Measurements from ENCODE around the gene OR4E1. TPM values are rescaled to one million over a fixed set of nuclear protein-coding genes. Genes with fewer than 3 reads are reported as not detected.
"Not testable (repeated sequence)": the region's sequence is repeated elsewhere in the genome, so short reads cannot be mapped to it uniquely, and the experiment has no call there.

OR4E1 gene, protein sequence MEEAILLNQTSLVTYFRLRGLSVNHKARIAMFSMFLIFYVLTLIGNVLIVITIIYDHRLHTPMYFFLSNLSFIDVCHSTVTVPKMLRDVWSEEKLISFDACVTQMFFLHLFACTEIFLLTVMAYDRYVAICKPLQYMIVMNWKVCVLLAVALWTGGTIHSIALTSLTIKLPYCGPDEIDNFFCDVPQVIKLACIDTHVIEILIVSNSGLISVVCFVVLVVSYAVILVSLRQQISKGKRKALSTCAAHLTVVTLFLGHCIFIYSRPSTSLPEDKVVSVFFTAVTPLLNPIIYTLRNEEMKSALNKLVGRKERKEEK
- polyA plus RNA-seq (2012; ENCODE audit: missing spikeins), result not detected

DNA sequence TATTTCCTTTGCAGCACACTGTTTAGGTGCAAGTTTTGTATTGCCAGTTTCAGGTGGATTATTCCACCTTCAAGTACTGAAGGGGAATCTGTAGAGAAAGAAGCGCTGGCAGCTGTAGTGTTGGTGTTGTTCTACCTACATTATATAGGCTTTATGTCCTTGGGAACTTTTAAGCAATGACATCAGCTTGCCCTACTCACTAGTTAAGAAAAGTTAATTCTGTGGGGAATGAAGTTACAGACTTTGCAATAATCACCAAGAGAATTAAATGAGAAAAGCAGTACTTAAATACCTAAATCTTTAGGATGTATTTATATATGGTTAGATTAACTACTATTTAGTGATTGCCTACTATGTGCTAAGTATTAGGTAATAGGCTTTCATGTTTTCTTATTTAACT lies at the start of gene OR4E1:
OR4E1 (minus strand) TSS at position 101 of the 400 bp plus-strand sequence. CDS start 2,883 bp downstream, outside the sequence.
- DNase-seq (ENCODE audit: insufficient read length) (no peak), FAIRE-seq (no peak)
- no peak for TF ChIP-seq POLR2A (IDR thresholded peaks at IDR 0.05; ENCODE audit: low read depth, low read length)

DNA sequence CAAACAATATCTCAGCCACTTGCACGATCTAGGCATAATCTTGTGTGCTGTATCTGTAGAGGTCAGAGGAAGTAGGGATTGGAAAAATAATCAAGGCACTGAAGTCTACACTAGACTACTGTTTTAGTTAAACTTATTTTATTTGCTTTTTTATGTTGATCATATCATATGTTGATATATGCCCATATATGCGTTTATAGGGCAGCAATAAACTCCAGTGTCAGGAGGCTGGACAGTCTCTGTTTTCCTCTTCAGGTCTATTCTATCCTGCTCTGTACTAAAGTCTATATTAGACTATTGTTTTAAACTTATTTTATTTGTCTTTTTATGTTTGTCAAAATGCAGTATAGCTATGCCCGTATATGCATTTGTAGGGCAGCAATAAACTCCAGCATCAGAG lies 47.9 kb upstream of the OR4E1 start:
- DNase-seq (ENCODE audit: insufficient read length), result no peak
- no peak for FAIRE-seq
- TF ChIP-seq TAF1 (IDR thresholded peaks at IDR 0.05; ENCODE audit: borderline replicate concordance, low read depth, low read length) (no peak), POLR2A (IDR thresholded peaks at IDR 0.05; ENCODE audit: low read depth, low read length) (no peak), POLR2AphosphoS5 (IDR thresholded peaks at IDR 0.05; ENCODE audit: low read depth, low read length) (no peak)

DNA sequence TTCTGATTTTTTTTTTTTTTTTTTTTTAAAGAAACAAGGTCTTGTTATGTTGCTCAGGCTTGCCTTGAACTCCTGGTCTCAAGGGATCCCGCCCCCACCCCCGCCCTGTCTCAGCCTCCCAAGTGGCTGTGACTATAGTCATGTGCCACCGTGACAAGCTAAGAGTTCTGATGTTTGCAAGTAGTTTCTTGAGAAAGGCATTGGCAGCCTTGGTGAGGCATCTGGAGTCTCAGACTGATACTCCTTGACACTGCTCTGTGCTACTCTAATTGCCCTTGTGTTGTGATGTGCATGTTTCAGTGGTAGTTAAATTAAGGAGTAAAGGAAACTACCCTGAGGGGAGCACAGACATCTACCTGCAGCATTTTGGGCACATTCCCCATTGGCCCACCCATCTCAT lies 46.2 kb upstream of the OR4E1 start:
- DNase-seq (ENCODE audit: insufficient read length) (no peak), FAIRE-seq (no peak)
- TF ChIP-seq POLR2AphosphoS5 (IDR thresholded peaks at IDR 0.05; ENCODE audit: low read depth, low read length) (no peak), POLR2A (IDR thresholded peaks at IDR 0.05; ENCODE audit: low read depth, low read length) (no peak), TAF1 (IDR thresholded peaks at IDR 0.05; ENCODE audit: borderline replicate concordance, low read depth, low read length) (no peak)

DNA sequence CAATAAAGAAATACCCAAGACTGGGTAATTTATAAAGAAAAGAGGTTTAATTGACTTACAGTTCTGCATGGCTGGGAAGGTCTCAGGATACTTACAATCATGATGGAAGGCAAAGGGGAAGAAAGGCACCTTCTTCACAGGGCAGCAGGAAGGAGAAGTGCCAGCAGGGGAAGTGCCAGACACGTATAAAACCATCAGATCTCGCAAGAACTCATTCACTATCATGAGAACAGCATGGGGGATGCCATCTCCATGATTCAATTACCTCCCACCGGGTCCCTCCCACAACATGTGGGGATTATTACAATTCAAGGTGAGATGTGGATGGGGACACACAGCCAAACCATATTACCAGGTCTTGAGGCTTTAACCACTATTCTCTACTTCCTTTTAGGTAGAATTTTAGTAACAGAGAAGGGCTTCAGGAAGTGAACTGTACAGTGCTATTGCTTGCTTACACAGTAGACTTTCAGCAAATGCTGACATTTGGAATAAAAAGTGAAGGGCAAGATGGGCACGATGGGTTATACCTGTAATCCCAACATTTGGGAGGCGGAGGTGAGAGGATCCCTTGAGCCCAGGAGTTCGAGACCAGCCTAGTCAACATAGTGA lies 40.8 kb upstream of the OR4E1 start:
- no peak for FAIRE-seq
- DNase-seq (ENCODE audit: insufficient read length), result no peak
- TF ChIP-seq POLR2AphosphoS5 (IDR thresholded peaks at IDR 0.05; ENCODE audit: low read depth, low read length) (no peak), POLR2A (IDR thresholded peaks at IDR 0.05; ENCODE audit: low read depth, low read length) (no peak), TAF1 (IDR thresholded peaks at IDR 0.05; ENCODE audit: borderline replicate concordance, low read depth, low read length) (no peak)

DNA sequence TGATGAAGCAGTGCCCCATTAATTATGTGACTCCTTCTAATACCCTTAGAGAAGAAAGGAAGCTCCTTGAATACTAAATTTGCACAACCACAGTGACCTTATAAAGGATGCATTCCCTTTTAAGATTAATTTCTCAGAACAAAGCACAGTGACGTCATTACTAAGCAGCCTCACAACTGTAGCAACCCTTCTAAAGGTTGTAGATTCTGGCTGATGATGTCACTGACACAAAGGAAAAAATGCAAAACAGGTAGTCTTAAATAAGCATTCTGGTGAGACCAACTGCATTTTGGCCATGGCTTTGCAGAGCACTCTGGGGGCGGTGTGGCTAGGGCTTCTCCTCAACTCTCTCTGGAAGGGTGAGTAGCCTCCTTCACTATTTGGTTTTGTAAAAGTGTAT lies 38.4 kb upstream of the OR4E1 start:
- no peak for TF ChIP-seq TAF1 (IDR thresholded peaks at IDR 0.05; ENCODE audit: borderline replicate concordance, low read depth, low read length)
- no peak for TF ChIP-seq POLR2AphosphoS5 (IDR thresholded peaks at IDR 0.05; ENCODE audit: low read depth, low read length)
- TF ChIP-seq POLR2A (IDR thresholded peaks at IDR 0.05; ENCODE audit: low read depth, low read length), result no peak
- FAIRE-seq (no peak), DNase-seq (ENCODE audit: insufficient read length) (no peak)

DNA sequence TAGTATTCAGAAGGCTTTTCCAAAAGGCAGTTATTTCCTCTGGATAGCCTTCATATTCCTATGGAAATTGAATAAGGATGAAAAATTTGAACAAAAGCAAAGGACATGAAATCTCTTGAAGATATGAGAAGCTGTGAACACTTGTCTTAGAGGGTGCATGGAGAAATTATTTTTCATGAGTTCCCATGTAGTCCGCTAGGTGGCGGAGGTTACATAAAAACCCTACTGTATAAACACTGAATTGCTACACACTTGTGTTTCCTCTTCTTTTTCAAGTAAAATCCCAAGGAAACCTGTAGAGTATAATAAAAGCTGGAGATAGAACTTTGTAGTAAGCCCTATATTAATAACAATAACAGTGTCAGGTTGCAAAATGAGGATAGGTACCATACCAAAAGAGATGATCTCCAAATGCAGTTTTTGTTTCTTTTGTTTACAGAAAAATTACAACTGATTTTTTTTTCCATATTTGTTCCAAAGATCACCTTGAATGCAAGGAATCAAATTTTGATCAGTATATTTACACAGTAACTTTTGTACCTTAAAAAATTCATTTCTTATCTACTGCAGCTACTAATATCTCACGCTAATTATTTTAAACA lies 37.8 kb upstream of the OR4E1 start:
- DNase-seq (ENCODE audit: insufficient read length) (no peak), FAIRE-seq (no peak)
- TF ChIP-seq TAF1 (IDR thresholded peaks at IDR 0.05; ENCODE audit: borderline replicate concordance, low read depth, low read length) (no peak), POLR2A (IDR thresholded peaks at IDR 0.05; ENCODE audit: low read depth, low read length) (no peak), POLR2AphosphoS5 (IDR thresholded peaks at IDR 0.05; ENCODE audit: low read depth, low read length) (no peak)

DNA sequence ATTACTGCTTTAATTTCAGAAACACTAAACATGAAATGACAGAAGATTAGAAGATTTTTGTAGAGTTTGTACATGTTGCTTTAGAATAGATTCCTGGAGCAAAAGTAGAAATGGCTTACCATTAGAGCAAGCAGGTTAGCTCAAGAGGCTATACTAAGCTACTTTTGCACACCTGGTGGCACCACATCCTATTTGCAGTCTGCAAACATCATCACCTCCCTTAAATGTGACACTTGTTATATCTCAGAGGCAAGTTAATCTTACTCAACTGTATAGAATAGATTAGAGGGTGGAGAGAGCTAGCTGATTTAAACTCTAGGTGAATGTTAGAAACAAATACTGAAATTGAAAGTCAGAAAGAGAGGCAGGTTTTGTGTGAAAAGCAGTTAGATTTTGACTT lies 30.7 kb upstream of the OR4E1 start:
- DNase-seq (ENCODE audit: insufficient read length), result no peak
- no peak for FAIRE-seq
- TF ChIP-seq TAF1 (IDR thresholded peaks at IDR 0.05; ENCODE audit: borderline replicate concordance, low read depth, low read length) (no peak), POLR2AphosphoS5 (IDR thresholded peaks at IDR 0.05; ENCODE audit: low read depth, low read length) (no peak), POLR2A (IDR thresholded peaks at IDR 0.05; ENCODE audit: low read depth, low read length) (no peak)

DNA sequence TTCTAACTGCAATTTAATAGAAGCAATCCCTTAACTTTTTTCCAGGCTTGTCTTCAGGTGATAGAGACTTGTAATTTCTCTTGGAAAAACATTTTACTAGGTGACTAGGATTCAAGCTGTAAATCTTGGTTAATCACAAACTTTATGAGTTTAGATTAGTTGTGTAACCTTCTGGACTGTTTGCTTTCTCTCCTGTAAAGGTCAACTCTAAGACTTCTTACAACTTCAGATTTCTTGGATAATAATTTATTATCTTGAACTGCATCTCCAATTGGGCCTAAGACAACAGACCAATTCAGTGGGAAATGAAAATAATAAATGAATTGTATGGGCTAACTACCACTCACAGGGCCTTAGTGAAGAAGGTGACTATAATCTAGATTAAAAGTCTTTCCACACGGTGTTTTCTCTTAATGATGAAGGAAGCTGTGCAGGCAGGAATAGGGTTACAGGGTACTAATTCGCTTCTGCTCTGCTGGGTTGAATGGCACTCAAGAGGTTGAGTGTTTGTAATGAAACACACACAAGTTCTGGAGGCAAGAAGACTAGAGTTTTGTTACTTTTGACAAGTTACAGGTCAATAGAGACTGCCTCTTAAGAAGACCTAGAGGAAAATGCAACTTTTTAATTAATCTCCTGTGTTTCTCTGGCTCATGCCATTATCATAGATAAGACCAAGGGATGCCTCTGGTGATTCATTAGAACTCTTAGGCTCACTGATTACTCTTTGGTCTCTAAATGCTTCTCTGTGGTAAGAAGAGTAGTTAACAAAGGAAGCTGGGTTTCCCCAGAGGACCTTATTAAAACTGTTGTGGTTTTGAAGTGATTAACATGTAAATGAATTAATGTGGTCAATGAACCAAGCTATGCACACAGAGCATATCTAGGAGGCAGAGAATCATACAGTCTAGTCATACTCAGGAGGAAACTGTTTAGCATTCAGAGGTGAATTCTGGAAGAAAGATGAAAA lies 30.0 kb upstream of the OR4E1 start:
- no peak for DNase-seq (ENCODE audit: insufficient read length)
- TF ChIP-seq POLR2AphosphoS5 (IDR thresholded peaks at IDR 0.05; ENCODE audit: low read depth, low read length) (no peak), TAF1 (IDR thresholded peaks at IDR 0.05; ENCODE audit: borderline replicate concordance, low read depth, low read length) (no peak), POLR2A (IDR thresholded peaks at IDR 0.05; ENCODE audit: low read depth, low read length) (no peak)
- FAIRE-seq, result no peak

DNA sequence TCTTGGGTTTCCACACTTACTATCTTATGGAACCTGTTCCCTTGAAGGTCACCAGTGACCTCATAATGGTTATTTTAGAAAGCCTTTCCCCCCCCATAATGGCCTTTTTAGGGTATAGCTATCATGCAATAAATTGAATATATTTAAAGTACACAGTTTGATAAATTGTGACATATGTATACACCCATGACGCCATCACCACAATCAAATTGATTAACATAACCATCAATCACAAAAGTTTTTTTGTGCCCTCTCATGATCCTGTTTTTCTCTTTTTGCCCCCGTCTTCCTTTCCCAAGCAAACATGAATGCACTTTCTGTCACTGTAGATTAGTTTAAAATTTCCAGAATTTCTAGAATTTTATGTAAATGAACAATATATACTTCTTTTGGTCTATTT lies 28.7 kb upstream of the OR4E1 start:
- DNase-seq (ENCODE audit: insufficient read length), result no peak
- no peak for FAIRE-seq
- TF ChIP-seq POLR2AphosphoS5 (IDR thresholded peaks at IDR 0.05; ENCODE audit: low read depth, low read length) (no peak), TAF1 (IDR thresholded peaks at IDR 0.05; ENCODE audit: borderline replicate concordance, low read depth, low read length) (no peak), POLR2A (IDR thresholded peaks at IDR 0.05; ENCODE audit: low read depth, low read length) (no peak)

DNA sequence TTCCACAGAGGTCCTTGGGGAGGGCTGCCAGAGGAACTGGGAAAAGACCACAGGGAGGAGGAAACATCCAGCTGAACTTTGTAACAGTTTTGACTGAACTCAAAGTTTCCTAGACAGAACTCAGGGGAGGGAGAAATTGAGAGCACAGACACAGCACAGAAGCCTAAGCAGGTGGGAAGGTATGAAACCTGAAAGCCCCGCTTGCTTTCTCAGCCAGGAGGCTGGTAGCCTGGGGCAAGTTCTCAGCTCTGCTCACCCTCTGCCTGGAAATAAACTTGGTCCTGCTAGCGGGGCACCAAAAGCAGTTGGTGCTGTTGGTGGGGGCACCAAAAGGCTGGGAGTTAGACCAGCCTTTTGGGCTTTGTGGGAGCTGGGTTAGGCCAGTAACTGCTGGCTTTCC lies 25.9 kb upstream of the OR4E1 start:
- TF ChIP-seq TAF1 (IDR thresholded peaks at IDR 0.05; ENCODE audit: borderline replicate concordance, low read depth, low read length), result no peak
- no peak for TF ChIP-seq POLR2A (IDR thresholded peaks at IDR 0.05; ENCODE audit: low read depth, low read length)
- TF ChIP-seq POLR2AphosphoS5 (IDR thresholded peaks at IDR 0.05; ENCODE audit: low read depth, low read length), result no peak
- FAIRE-seq (no peak), DNase-seq (ENCODE audit: insufficient read length) (no peak)

DNA sequence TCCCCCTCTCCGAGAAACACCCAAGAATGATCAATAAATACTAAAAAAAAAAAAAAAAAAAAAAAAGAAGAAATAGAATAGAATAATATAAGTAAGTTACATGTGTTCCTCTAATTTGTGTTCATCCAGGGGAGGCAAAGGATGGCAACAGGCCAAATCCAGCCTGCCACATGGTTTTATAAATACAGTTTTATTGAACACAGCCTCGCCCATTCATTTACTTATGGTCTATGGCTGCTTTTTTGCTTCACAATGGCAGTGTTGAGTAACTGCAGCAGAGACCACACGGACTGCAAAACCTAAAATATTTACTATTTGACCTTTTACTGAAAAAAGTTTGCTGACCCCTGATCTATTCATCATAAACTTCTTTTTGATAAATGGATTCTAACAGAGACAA lies 24.9 kb upstream of the OR4E1 start:
- not testable (repeated sequence) for FAIRE-seq

DNA sequence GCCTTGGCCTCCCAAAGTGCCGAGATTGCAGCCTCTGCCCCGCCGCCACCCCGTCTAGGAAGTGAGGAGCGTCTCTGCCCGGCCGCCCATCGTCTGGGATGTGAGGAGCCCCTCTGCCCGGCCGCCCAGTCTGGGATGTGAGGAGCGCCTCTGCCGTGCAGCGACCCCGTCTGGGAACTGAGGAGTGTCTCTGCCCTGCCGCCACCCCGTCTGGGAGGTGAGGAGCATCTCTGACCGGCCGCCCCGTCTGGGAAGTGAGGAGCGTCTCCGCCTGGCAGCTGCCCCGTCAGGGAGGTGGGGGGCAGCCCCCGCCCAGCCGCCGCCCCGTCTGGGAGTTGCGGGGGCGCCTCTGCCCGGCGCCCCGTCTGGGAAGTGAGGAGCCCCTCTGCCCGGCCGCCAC lies 24.0 kb upstream of the OR4E1 start:
- not testable (repeated sequence) for DNase-seq (ENCODE audit: insufficient read length); FAIRE-seq

More for the DNA sequence above, 24.9 kb upstream of the OR4E1 start:
- DNase-seq (ENCODE audit: insufficient read length), result not testable (repeated sequence)
